Stomach (tissue), 9 donors: ENCODE data around the gene TXNDC17. TPM values are rescaled to one million over a fixed set of nuclear protein-coding genes. Genes with fewer than 3 reads are reported as not detected.

Experiments used
- DNase-seq, 2 donors: peaks; one replicate each; pipeline versions ENCODE4 v3.0.0 to v3.0.0-alpha.2; 2013 to 2019
- H3K27ac ChIP-seq, 5 donors: fragments of 200-600 bp in 4 of 5; sonication (generic) in 4 of 5; one replicate each; pipeline ENCODE4 v1.5.1; 2013 to 2019; ENCODE audit warnings: mild to moderate bottlenecking in 1 of 5, moderate library complexity in 1 of 5
- H3K27me3 ChIP-seq, 3 donors: fragments of 200-600 bp; sonication (generic); one replicate each; pipeline ENCODE4 v1.5.1; 2017 to 2019; ENCODE audit warnings: mixed run types in 1 of 3
- H3K36me3 ChIP-seq, 4 donors: fragments of 200-600 bp; sonication (generic); 1 replicate in 3 of 4; 2 replicates in 1 of 4; pipeline ENCODE4 v1.5.1; 2016 to 2019
- H3K4me1 ChIP-seq, 4 donors: fragments of 200-600 bp; sonication (generic); one replicate each; pipeline ENCODE4 v1.5.1; 2016 to 2019
- H3K4me3 ChIP-seq, 4 donors: fragments of 200-600 bp; sonication (generic) in 3 of 4; one replicate each; pipeline ENCODE4 v1.5.1; 2016 to 2019; ENCODE audit warnings: mild to moderate bottlenecking in 1 of 4
- H3K9me3 ChIP-seq, 4 donors: fragments of 200-600 bp; sonication (generic); one replicate each; pipeline ENCODE4 v1.5.1; 2016 to 2019
- CTCF ChIP-seq, 7 experiments: fragments of 450-650 bp in 4 of 7; fragments of 200-600 bp in 3 of 7; sonication (generic) in 3 of 7; IDR thresholded peaks; one replicate each; pipeline ENCODE4 v1.5.1; 2016 to 2019; ENCODE audit warnings: antibody characterized with exemption in 7 of 7, control low read depth in 2 of 7, mild to moderate bottlenecking in 1 of 7
- EP300 ChIP-seq: sonication (generic); formaldehyde crosslinking; IDR thresholded peaks from one replicate; pipeline ENCODE4 v1.6.1; 2017; ENCODE audit warnings: antibody characterized with exemption
- POLR2A ChIP-seq, 4 donors: fragments of 450-650 bp; IDR thresholded peaks; one replicate each; pipeline ENCODE4 v1.6.1; 2016; ENCODE audit warnings: antibody characterized with exemption in 4 of 4, control low read depth in 2 of 4, mild to moderate bottlenecking in 1 of 4, moderate library complexity in 1 of 4
- POLR2AphosphoS5 ChIP-seq, 3 donors: sonication (generic); formaldehyde crosslinking; IDR thresholded peaks; one replicate each; pipeline ENCODE4 v1.6.1; 2016; ENCODE audit warnings: antibody characterized with exemption in 3 of 3
- WGBS, 5 donors: extraction: QIAGEN DNeasy Blood & Tissue Kit in 3 of 5; methylation state at CpG; one replicate each; pipeline versions ENCODE4 v1.1.5 to v1.1.7; 2013 to 2018; 5-methylcytosine and 5-hydroxymethylcytosine counted together
- intact Hi-C: fragments of 100-400 bp; cut with DNase I; formaldehyde crosslinking; loops from one replicate; pipeline ENCODE4 v1.15.1; 2023; ENCODE audit warnings: low total_unique reads
- polyA plus RNA-seq, 3 donors: library from polyadenylated mRNA; stranded (reverse); fragments of 200-250 nt; gene quantifications; one replicate each; pipeline ENCODE4 v1.2.3, GENCODE V29; 2013
- total RNA-seq, 5 donors: library from RNA; depleted of rRNA; stranded (reverse); fragments of >200 nt; gene quantifications; one replicate each; pipeline versions ENCODE4 v1.1.0 to v1.2.3, GENCODE V29; 2014 to 2016
- donor health status: healthy with polysubstance abuse.
- donor health status: Bipolar disorder and iron deficiency.
- donor health status: healthy.

The TXNDC17 gene
- total and polyA plus RNA-seq, 8 donors, result 28.7 to 375 (median 169) TPM; not detected in 1

- no peak for TF ChIP-seq POLR2AphosphoS5 (IDR thresholded peaks at IDR 0.05)
- TF ChIP-seq CTCF (IDR thresholded peaks at IDR 0.05), result no peak
- TF ChIP-seq EP300, result no peak
- Histone ChIP-seq H3K4me1 (peaks cover 0 to 7% (median 1%) of the 10 kb centered on the region in 4 donors), H3K4me3 (no peak overlapping the region), H3K36me3 (no peaks in the 10 kb centered on the region), H3K9me3 (no peaks in the 10 kb centered on the region), H3K27me3 (peaks cover 0 to 40% (median 0%) of the 10 kb centered on the region in 3 donors), H3K27ac (no peak overlapping the region)
- intact Hi-C loops, result loop anchor here (10.0 kb wide), 2 partner anchors 176 to 336 kb away; no protein-coding TSS in a partner anchor
- DNase-seq, result no peak
- WGBS, 5 donors, result 64 to 78% (median 71%) methylated on average over 14 of the region's 14 CpGs
These were observed 28.0 kb downstream of the TXNDC17 start for GRCh38 chr17:6668727-6669425.

- no peak for TF ChIP-seq POLR2AphosphoS5 (IDR thresholded peaks at IDR 0.05)
- TF ChIP-seq EP300, result no peak
- TF ChIP-seq CTCF (IDR thresholded peaks at IDR 0.05), result no peak
- 62 to 81% (median 68%) methylated on average over 9 to 10 of the region's 10 CpGs for WGBS, 5 donors
- H3K36me3 ChIP-seq, result no peaks in the 10 kb centered on the region
- H3K9me3 ChIP-seq, result no peaks in the 10 kb centered on the region
- peak in 1 of 2 donors; percentile 38 for DNase-seq
- H3K27ac ChIP-seq, result no peak overlapping the region
- H3K4me1 ChIP-seq, result peaks cover 0 to 7% (median 1%) of the 10 kb centered on the region in 4 donors
- intact Hi-C loops, result loop anchor here (10.0 kb wide), 2 partner anchors 175 to 335 kb away; no protein-coding TSS in a partner anchor
- peaks cover 0 to 40% (median 0%) of the 10 kb centered on the region in 3 donors for H3K27me3 ChIP-seq
- no peak overlapping the region for H3K4me3 ChIP-seq
These were observed 28.8 kb downstream of the TXNDC17 start for GRCh38 chr17:6669479-6670212.

- Histone ChIP-seq H3K9me3 (no peaks in the 10 kb centered on the region), H3K36me3 (no peaks in the 10 kb centered on the region), H3K4me3 (no peak overlapping the region), H3K27ac (no peak overlapping the region), H3K27me3 (peaks cover 0 to 40% (median 0%) of the 10 kb centered on the region in 3 donors), H3K4me1 (peaks cover 0 to 7% (median 1%) of the 10 kb centered on the region in 4 donors)
- intact Hi-C loops, result no loop called here
- no peak for TF ChIP-seq POLR2A (IDR thresholded peaks at IDR 0.05)
- no peak for TF ChIP-seq POLR2AphosphoS5 (IDR thresholded peaks at IDR 0.05)
- TF ChIP-seq CTCF (IDR thresholded peaks at IDR 0.05), result no peak
- no peak for TF ChIP-seq EP300
- no peak for DNase-seq
- WGBS, 5 donors, result 88 to 99% (median 94%) methylated on average over 8 of the region's 8 CpGs
These were observed 29.7 kb downstream of the TXNDC17 start for GRCh38 chr17:6670571-6670970.

- no peaks in the 10 kb centered on the region for H3K9me3 ChIP-seq
- no peak overlapping the region for H3K27ac ChIP-seq
- WGBS, 5 donors, result 77 to 89% (median 86%) methylated on average over 5 to 6 of the region's 6 CpGs
- intact Hi-C loops, result no loop called here
- H3K36me3 ChIP-seq, result no peaks in the 10 kb centered on the region
- H3K27me3 ChIP-seq, result peaks cover 0 to 41% (median 0%) of the 10 kb centered on the region in 3 donors
- DNase-seq, result no peak
- H3K4me1 ChIP-seq, result peaks cover 0 to 4% (median 1%) of the 10 kb centered on the region in 4 donors
- TF ChIP-seq CTCF (IDR thresholded peaks at IDR 0.05) (no peak), EP300 (no peak), POLR2AphosphoS5 (IDR thresholded peaks at IDR 0.05) (no peak), POLR2A (IDR thresholded peaks at IDR 0.05) (no peak)
- no peak overlapping the region for H3K4me3 ChIP-seq
These were observed 30.1 kb downstream of the TXNDC17 start for GRCh38 chr17:6670999-6671398.
